Activated CD4-positive, alpha-beta T cell treated with anti-CD3 and anti-CD28 coated beads, Interleukin-2, amount 50 U/mL, for 16 hours (primary cell): ENCODE measurements around the gene NOXO1.
A peak's percentile ranks its signal among the peaks of the same experiment; 100 is the strongest.
"Not testable (repeated sequence)": the region's sequence is repeated elsewhere in the genome, so short reads cannot be mapped to it uniquely, and the experiment has no call there.

Source experiments
- DNase-seq: peaks from one replicate; pipeline ENCODE4 v3.0.0-alpha.2; 2020

NOXO1 gene

GRCh38 chr16:1959269-1960039, 21.8 kb downstream of the NOXO1 start, which contains the start of gene NDUFB10:
Gene NDUFB10, plus strand, starts transcription at chr16:1959538. Its CDS starts 87 bp downstream, at chr16:1959625.
- DNase-seq, result peak; percentile 94

- no peak for DNase-seq
These were observed 22.5 kb downstream of the NOXO1 start for GRCh38 chr16:1958715-1959268.

GRCh38 chr16:1958143-1958491, 23.2 kb downstream of the NOXO1 start:
- DNase-seq, result not testable (repeated sequence)

GRCh38 chr16:1957434-1958142, 23.7 kb downstream of the NOXO1 start:
- not testable (repeated sequence) for DNase-seq

- DNase-seq, result no peak
These were observed 27.5 kb downstream of the NOXO1 start for GRCh38 chr16:1953734-1954133.

- no peak for DNase-seq
These were observed 30.7 kb downstream of the NOXO1 start for GRCh38 chr16:1950559-1950958.

- no peak for DNase-seq
These were observed 31.2 kb downstream of the NOXO1 start for GRCh38 chr16:1950047-1950446.

GRCh38 chr16:1949507-1949906, 31.8 kb downstream of the NOXO1 start:
- no peak for DNase-seq

- no peak for DNase-seq
These were observed 33.9 kb downstream of the NOXO1 start for GRCh38 chr16:1947369-1947670.

GRCh38 chr16:1946495-1947368, 34.5 kb downstream of the NOXO1 start:
- no peak for DNase-seq

GRCh38 chr16:1945559-1946391, 35.5 kb downstream of the NOXO1 start:
- DNase-seq, result no peak

GRCh38 chr16:1944612-1945199, 36.6 kb downstream of the NOXO1 start:
- no peak for DNase-seq

GRCh38 chr16:1942810-1943726, 38.2 kb downstream of the NOXO1 start, which contains the start of gene MSRB1:
Gene MSRB1, minus strand, starts transcription at chr16:1943199. Its CDS starts 43 bp downstream, at chr16:1943156.
- DNase-seq, result peak; percentile 100

- peak; percentile 41 for DNase-seq
These were observed 39.0 kb downstream of the NOXO1 start for GRCh38 chr16:1942047-1942809.

- DNase-seq, result no peak
These were observed 39.9 kb downstream of the NOXO1 start for GRCh38 chr16:1941162-1942046.

GRCh38 chr16:1940273-1941161, 40.8 kb downstream of the NOXO1 start:
- DNase-seq, result no peak

- not testable (repeated sequence) for DNase-seq
These were observed 41.4 kb downstream of the NOXO1 start for GRCh38 chr16:1939833-1940232.

GRCh38 chr16:1938910-1939309, 42.4 kb downstream of the NOXO1 start:
- DNase-seq, result no peak
